IMR-90 (cell line): ENCODE measurements around the gene ERBB4. TPM values are rescaled to one million over a fixed set of nuclear protein-coding genes. Genes with fewer than 3 reads are reported as not detected.

Source experiments
- ATAC-seq: fragments of 200-7000 bp; cut with Tn5 transposase; 2 replicates; pipeline ENCODE4 v1.9.1; 2020; ENCODE audit warnings: low read depth, mild to moderate bottlenecking, moderate library complexity
- BruUV-seq: library from RNA; stranded (reverse); fragments of 400-500 nt; replicated peaks from 2 replicates; lab custom pipeline; 2021; lab: Mats Ljungman, UMichigan
- CTCF ChIA-PET: fragments of 300-600 bp; formaldehyde crosslinking; extraction: SDS; loops from one replicate; lab custom pipeline; 2021; ENCODE audit warnings: antibody characterized with exemption; lab: Yijun Ruan, JAX
- POLR2A ChIA-PET: fragments of 300-600 bp; sonication (Branson Sonifier 250); formaldehyde crosslinking; loops from one replicate; lab custom pipeline; 2022; ENCODE audit warnings: antibody characterized with exemption; ENCODE audit not compliant: unreplicated experiment; lab: Charles Lee
- DNase-seq: peaks from one replicate; pipeline ENCODE4 v3.0.0; 2013
- H2AFZ ChIP-seq: replicated peaks from 2 replicates; pipeline ENCODE3; 2013; ENCODE audit warnings: low read length, mild to moderate bottlenecking; ENCODE audit not compliant: poor library complexity
- H2AK5ac ChIP-seq: 2 replicates; pipeline ENCODE4 v1.6.1; 2013; ENCODE audit warnings: low read depth, low read length, inconsistent platforms
- H2AK9ac ChIP-seq: replicated peaks from 2 replicates; pipeline ENCODE3; 2013; ENCODE audit warnings: mild to moderate bottlenecking, low read depth, low read length, moderate library complexity; ENCODE audit not compliant: poor library complexity
- H2BK120ac ChIP-seq: 2 replicates; pipeline ENCODE4 v1.6.1; 2013; ENCODE audit warnings: low read depth, low read length, inconsistent platforms
- H2BK15ac ChIP-seq: 3 replicates; pipeline ENCODE4 v1.6.1; 2013; ENCODE audit warnings: low read depth, low read length, inconsistent platforms
- H2BK20ac ChIP-seq: 2 replicates; pipeline ENCODE4 v1.6.1; 2013; ENCODE audit warnings: low read depth, mild to moderate bottlenecking, inconsistent platforms, low read length, moderate library complexity
- H2BK5ac ChIP-seq: 2 replicates; pipeline ENCODE4 v1.6.1; 2013; ENCODE audit warnings: mild to moderate bottlenecking, low read depth, low read length, inconsistent platforms; ENCODE audit not compliant: poor library complexity, severe bottlenecking
- H3K14ac ChIP-seq: replicated peaks from 2 replicates; pipeline ENCODE4 v1.6.1; 2013; ENCODE audit warnings: low read depth, low read length, inconsistent platforms
- H3K18ac ChIP-seq: 2 replicates; pipeline ENCODE4 v1.6.1; 2013; ENCODE audit warnings: low read depth, low read length, control low read depth
- H3K23ac ChIP-seq: 2 replicates; pipeline ENCODE4 v1.6.1; 2013; ENCODE audit warnings: low read depth, low read length, inconsistent platforms
- H3K27ac ChIP-seq: 2 replicates; pipeline ENCODE4 v1.5.1; 2013; ENCODE audit warnings: mild to moderate bottlenecking, control low read depth, low read length; ENCODE audit not compliant: insufficient read depth
- H3K27me3 ChIP-seq: 2 replicates; pipeline ENCODE4 v1.6.1; 2013; ENCODE audit warnings: low read length; ENCODE audit not compliant: control insufficient read depth, insufficient read depth
- H3K36me3 ChIP-seq: 2 replicates; pipeline ENCODE4 v1.6.1; 2013; ENCODE audit warnings: low read length, mixed read lengths; ENCODE audit not compliant: control insufficient read depth, insufficient read depth
- H3K4ac ChIP-seq: 2 replicates; pipeline ENCODE4 v1.6.1; 2013; ENCODE audit warnings: low read depth, low read length, inconsistent platforms
- H3K4me1 ChIP-seq: 2 replicates; pipeline ENCODE4 v1.6.1; 2013; ENCODE audit warnings: low read length, mixed read lengths; ENCODE audit not compliant: control insufficient read depth, insufficient read depth
- H3K4me2 ChIP-seq: 2 replicates; pipeline ENCODE4 v1.6.1; 2013; ENCODE audit warnings: low read depth, mild to moderate bottlenecking, control low read depth, low read length, moderate library complexity
- H3K4me3 ChIP-seq: 2 replicates; pipeline ENCODE4 v1.5.1; 2013; ENCODE audit warnings: low read depth, mild to moderate bottlenecking, control low read depth, low read length, moderate library complexity; ENCODE audit not compliant: insufficient read depth
- H3K56ac ChIP-seq: 2 replicates; pipeline ENCODE4 v1.6.1; 2013; ENCODE audit warnings: low read length, inconsistent platforms; ENCODE audit not compliant: insufficient read depth; ENCODE audit errors: extremely low read depth
- H3K79me1 ChIP-seq, 2 experiments: 2 replicates each; pipeline ENCODE4 v1.6.1; 2013; ENCODE audit warnings: low read length in 2 of 2, inconsistent platforms in 1 of 2, low read depth in 1 of 2
- H3K9ac ChIP-seq: 2 replicates; pipeline ENCODE4 v1.6.1; 2013; ENCODE audit warnings: low read depth, low read length, control low read depth
- H3K9me1 ChIP-seq: 2 replicates; pipeline ENCODE4 v1.6.1; 2013; ENCODE audit warnings: low read length, inconsistent platforms; ENCODE audit not compliant: insufficient read depth
- H3K9me3 ChIP-seq: 2 replicates; pipeline ENCODE4 v1.6.1; 2013; ENCODE audit warnings: low read length; ENCODE audit not compliant: control insufficient read depth, insufficient read depth
- H4K20me1 ChIP-seq: 2 replicates; pipeline ENCODE4 v1.6.1; 2013; ENCODE audit warnings: low read length, inconsistent platforms; ENCODE audit not compliant: insufficient read depth
- H4K5ac ChIP-seq: 2 replicates; pipeline ENCODE4 v1.6.1; 2013; ENCODE audit warnings: mild to moderate bottlenecking, low read depth, low read length, control low read depth
- H4K8ac ChIP-seq, 2 experiments: 2 replicates each; pipeline ENCODE4 v1.6.1; 2013; ENCODE audit warnings: low read depth in 2 of 2, low read length in 2 of 2, control low read depth in 1 of 2, inconsistent platforms in 1 of 2
- H4K91ac ChIP-seq: 2 replicates; pipeline ENCODE4 v1.6.1; 2013; ENCODE audit warnings: low read depth, low read length, inconsistent platforms; ENCODE audit not compliant: insufficient read depth
- CEBPB ChIP-seq: IDR thresholded peaks from 2 replicates; pipeline ENCODE4 v1.6.1; 2012; ENCODE audit warnings: low read depth, low read length, improper control_type of control experiment
- CHD1 ChIP-seq: IDR thresholded peaks from 2 replicates; pipeline ENCODE4 v1.6.1; 2012; ENCODE audit warnings: low read depth, low read length, improper control_type of control experiment
- CTCF ChIP-seq: conservative IDR thresholded peaks from 2 replicates; pipeline ENCODE4 v1.5.1; 2012; ENCODE audit warnings: mild to moderate bottlenecking, low read depth, low read length, improper control_type of control experiment
- ELK1 ChIP-seq: fragments of 150-350 bp; IDR thresholded peaks from 2 replicates; pipeline ENCODE4 v1.6.1; 2016; ENCODE audit warnings: low read depth, mild to moderate bottlenecking, low read length, moderate library complexity, borderline replicate concordance
- MAFK ChIP-seq: IDR thresholded peaks from 2 replicates; pipeline ENCODE4 v1.6.1; 2012; ENCODE audit warnings: low read depth, low read length, improper control_type of control experiment
- MXI1 ChIP-seq: IDR thresholded peaks from 2 replicates; pipeline ENCODE4 v1.6.1; 2012; ENCODE audit warnings: low read depth, mild to moderate bottlenecking, low read length, moderate library complexity, borderline replicate concordance
- NFE2L2 ChIP-seq: fragments of 150-350 bp; IDR thresholded peaks from 2 replicates; pipeline ENCODE4 v1.6.1; 2016; ENCODE audit warnings: low read depth, mild to moderate bottlenecking, low read length
- RAD21 ChIP-seq: IDR thresholded peaks from 2 replicates; pipeline ENCODE4 v1.6.1; 2012; ENCODE audit warnings: low read length, improper control_type of control experiment
- RCOR1 ChIP-seq: IDR thresholded peaks from 2 replicates; pipeline ENCODE4 v1.6.1; 2012; ENCODE audit warnings: mild to moderate bottlenecking, low read length, improper control_type of control experiment; ENCODE audit not compliant: insufficient replicate concordance
- RFX5 ChIP-seq: IDR thresholded peaks from 2 replicates; pipeline ENCODE4 v1.8.0; 2012; ENCODE audit warnings: low read depth, mild to moderate bottlenecking, low read length, moderate library complexity
- SMC3 ChIP-seq: fragments of 150-350 bp; IDR thresholded peaks from 2 replicates; pipeline ENCODE4 v1.6.1; 2016; ENCODE audit warnings: low read depth, mild to moderate bottlenecking, antibody characterized with exemption, low read length, moderate library complexity
- USF2 ChIP-seq: fragments of 150-350 bp; IDR thresholded peaks from 2 replicates; pipeline ENCODE4 v1.6.1; 2017; ENCODE audit warnings: mild to moderate bottlenecking, antibody characterized with exemption, low read length, low read depth
- WGBS, 2 experiments: methylation state at CpG; one replicate each; pipeline versions ENCODE4 v1.1.5 to v1.1.7; 2013; ENCODE audit warnings: missing lambda C conversion rate in 2 of 2; ENCODE audit not compliant: insufficient read length in 1 of 2; ENCODE audit errors: extremely low coverage in 2 of 2; 5-methylcytosine and 5-hydroxymethylcytosine counted together
- dilution Hi-C: fragments of 300-500 bp; cut with HindIII; formaldehyde crosslinking; loops from one replicate; pipeline ENCODE4 v1.14.3; 2018; ENCODE audit warnings: low sequenced_read_pairs; ENCODE audit not compliant: unreplicated experiment
- in situ Hi-C: fragments of 300-500 bp; cut with MboI; formaldehyde crosslinking; loops from 3 replicates; pipeline ENCODE4 v1.14.3; 2019; ENCODE audit warnings: low sequenced_read_pairs, inconsistent platforms, mixed read lengths
- intact Hi-C: fragments of 100-400 bp; cut with micrococcal nuclease; formaldehyde crosslinking; loops from 2 replicates; pipeline ENCODE4 v1.10.0; 2022
- polyA plus RNA-seq, 3 experiments: library from polyadenylated mRNA; depleted of rRNA; stranded (reverse); fragments of >200 nt; gene quantifications; 2 replicates each; pipeline ENCODE4 v1.2.3, GENCODE V29; 2012; ENCODE audit warnings: low replicate concordance in 1 of 3
- total RNA-seq: library from RNA; depleted of rRNA; stranded (reverse); fragments of >200 nt; gene quantifications from 2 replicates; pipeline ENCODE4 v1.2.3, GENCODE V29; 2012

The ERBB4 gene
- total and polyA plus RNA-seq, 2 of the 4 experiments (the other 2 are of a cell fraction) = not detected

GRCh38 chr2:212097001-212097400, 441.6 kb downstream of the ERBB4 start:
- no peaks in the 10 kb centered on the region for H3K9me3 ChIP-seq
- no peak overlapping the region for H3K4me3 ChIP-seq
- H4K8ac ChIP-seq = no peak overlapping the region
- no peak overlapping the region for H3K4me2 ChIP-seq
- no peak overlapping the region for H4K5ac ChIP-seq
- no peak for DNase-seq
- H2BK5ac ChIP-seq = no peak overlapping the region
- no peaks in the 10 kb centered on the region for H3K79me1 ChIP-seq
- no peak overlapping the region for H3K14ac ChIP-seq
- no peak overlapping the region for H3K9ac ChIP-seq
- dilution Hi-C loops (no loop called here), in situ Hi-C loops (no loop called here), intact Hi-C loops (no loop called here)
- BruUV-seq = no TSS peak
- no peak overlapping the region for H2BK15ac ChIP-seq
- no peak overlapping the region for H3K27ac ChIP-seq
- no peak overlapping the region for H3K23ac ChIP-seq
- no peak overlapping the region for H2AK5ac ChIP-seq
- no peak overlapping the region for H4K91ac ChIP-seq
- no peaks in the 10 kb centered on the region for H3K4me1 ChIP-seq
- H2BK20ac ChIP-seq = no peak overlapping the region
- no peak for ATAC-seq
- ChIA-PET POLR2A (no interaction called here), CTCF (no interaction called here)
- H3K56ac ChIP-seq = no peak overlapping the region
- H2AK9ac ChIP-seq = no peak overlapping the region
- WGBS, 2 experiments = no CpG with 5 or more reads among the region's 1 CpG
- no peaks in the 10 kb centered on the region for H3K9me1 ChIP-seq
- TF ChIP-seq SMC3 (no peak), CTCF (no peak), ELK1 (no peak), CEBPB (no peak), MAFK (no peak), NFE2L2 (no peak), RFX5 (no peak), USF2 (no peak), RCOR1 (no peak), CHD1 (no peak), RAD21 (no peak), MXI1 (no peak)
- no peak overlapping the region for H2BK120ac ChIP-seq
- no peaks in the 10 kb centered on the region for H4K20me1 ChIP-seq
- no peak overlapping the region for H3K4ac ChIP-seq
- H2AFZ ChIP-seq = no peak overlapping the region
- no peaks in the 10 kb centered on the region for H3K36me3 ChIP-seq
- no peak overlapping the region for H3K18ac ChIP-seq
- H3K27me3 ChIP-seq = no peaks in the 10 kb centered on the region
